Stimulated activated CD4-positive, alpha-beta T cell treated with anti-CD3 and anti-CD28 coated beads, TNF-alpha, amount 100 ng/mL, for 4 hours (primary cell): ENCODE data around the gene ATP1A1.

Experiments used
- DNase-seq, 3 experiments: peaks; one replicate each; pipeline ENCODE4 v3.0.0-alpha.2; 2020; ENCODE audit warnings: low read depth in 3 of 3

ATP1A1 gene

GRCh38 chr1:116414364-116414763, 41.3 kb downstream of the ATP1A1 start:
- no peak for DNase-seq

GRCh38 chr1:116415200-116415698, 42.2 kb downstream of the ATP1A1 start:
- no peak for DNase-seq

- DNase-seq: no peak
Observed at GRCh38 chr1:116415699-116416533, 42.9 kb downstream of the ATP1A1 start.

GRCh38 chr1:116416854-116417513, 43.9 kb downstream of the ATP1A1 start:
- no peak for DNase-seq

GRCh38 chr1:116417678-116418077, 44.6 kb downstream of the ATP1A1 start:
- DNase-seq: no peak

GRCh38 chr1:116418091-116418830, 45.2 kb downstream of the ATP1A1 start:
- DNase-seq: peak; percentile 73 to 77 (median 75)

GRCh38 chr1:116420417-116421200, 47.6 kb downstream of the ATP1A1 start:
- DNase-seq: no peak

GRCh38 chr1:116424438-116424837, 51.4 kb downstream of the ATP1A1 start:
- DNase-seq: no peak

- no peak for DNase-seq
Observed at GRCh38 chr1:116424863-116425262, 51.8 kb downstream of the ATP1A1 start.

GRCh38 chr1:116425987-116426386, 52.9 kb downstream of the ATP1A1 start:
- no peak for DNase-seq

- DNase-seq: no peak
Observed at GRCh38 chr1:116426401-116426800, 53.4 kb downstream of the ATP1A1 start.

- no peak for DNase-seq
Observed at GRCh38 chr1:116428576-116428975, 55.5 kb downstream of the ATP1A1 start.

GRCh38 chr1:116429821-116430374, 56.9 kb downstream of the ATP1A1 start:
- no peak for DNase-seq

GRCh38 chr1:116431870-116432500, 58.9 kb downstream of the ATP1A1 start:
- no peak for DNase-seq

- DNase-seq: no peak
Observed at GRCh38 chr1:116432655-116433265, 59.7 kb downstream of the ATP1A1 start.

- no peak for DNase-seq
Observed at GRCh38 chr1:116433275-116434257, 60.5 kb downstream of the ATP1A1 start.

- no peak for DNase-seq
Observed at GRCh38 chr1:116434849-116435248, 61.8 kb downstream of the ATP1A1 start.

GRCh38 chr1:116435806-116436610, 63.0 kb downstream of the ATP1A1 start:
- DNase-seq: no peak
